NK-92 treated with Interleukin-12 subunit alpha and Interleukin-12 subunit beta, amount 100 ng/mL, for 24 hours (cell line): ENCODE measurements around the gene EML1.

Source experiments
- DNase-seq: peaks from one replicate; lab custom pipeline; 2025; lab: John Stamatoyannopoulos, UW

EML1 gene

GRCh38 chr14:99779751-99780150 is 13.5 kb upstream of the EML1 start:
- DNase-seq, result no peak

DNA sequence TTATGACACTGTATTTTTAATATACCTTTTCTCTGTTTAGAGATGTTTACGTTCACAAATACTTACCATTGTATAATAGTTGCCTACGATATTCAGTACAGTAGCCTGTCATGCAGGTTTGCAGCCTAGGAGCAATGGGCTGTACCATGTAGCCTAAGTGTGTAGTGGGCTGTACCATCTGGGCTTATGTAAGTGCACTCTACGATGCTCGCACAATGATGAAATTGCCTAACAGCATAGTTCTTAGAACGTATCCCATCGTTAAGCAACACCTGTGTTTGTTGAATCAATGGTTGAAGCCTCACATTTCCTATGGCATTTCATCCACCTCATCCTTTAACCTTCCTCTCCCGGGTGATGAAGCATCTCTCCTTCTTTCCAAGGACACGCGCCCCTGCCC is 12.5 kb upstream of the EML1 start:
- DNase-seq, result no peak

DNA sequence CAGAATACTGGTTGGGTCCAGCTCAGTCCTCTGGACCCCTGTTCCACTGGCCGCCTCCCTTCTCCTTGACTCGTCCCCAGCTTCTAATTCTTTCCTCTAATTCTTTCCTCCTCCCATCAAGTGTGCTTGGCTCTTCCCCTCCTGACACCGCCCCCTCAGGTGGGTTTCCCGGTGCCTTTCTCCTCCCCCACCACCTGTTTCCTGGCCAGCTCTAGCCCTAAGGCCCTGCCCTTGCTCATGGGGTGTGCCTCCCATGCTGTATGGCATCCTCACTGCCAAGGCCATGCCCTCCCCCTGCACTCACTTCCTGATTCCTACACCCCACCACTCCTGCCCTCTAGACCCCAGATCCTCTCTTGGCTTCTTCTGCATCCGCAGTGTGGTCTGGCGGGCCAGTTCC is 12.1 kb upstream of the EML1 start:
- DNase-seq, result no peak

- no peak for DNase-seq
Observed at GRCh38 chr14:99781853-99782610, 11.2 kb upstream of the EML1 start.

- DNase-seq, result no peak
Observed at GRCh38 chr14:99784508-99784907, 8.7 kb upstream of the EML1 start.

GRCh38 chr14:99785426-99785825 is 7.8 kb upstream of the EML1 start:
- no peak for DNase-seq

DNA sequence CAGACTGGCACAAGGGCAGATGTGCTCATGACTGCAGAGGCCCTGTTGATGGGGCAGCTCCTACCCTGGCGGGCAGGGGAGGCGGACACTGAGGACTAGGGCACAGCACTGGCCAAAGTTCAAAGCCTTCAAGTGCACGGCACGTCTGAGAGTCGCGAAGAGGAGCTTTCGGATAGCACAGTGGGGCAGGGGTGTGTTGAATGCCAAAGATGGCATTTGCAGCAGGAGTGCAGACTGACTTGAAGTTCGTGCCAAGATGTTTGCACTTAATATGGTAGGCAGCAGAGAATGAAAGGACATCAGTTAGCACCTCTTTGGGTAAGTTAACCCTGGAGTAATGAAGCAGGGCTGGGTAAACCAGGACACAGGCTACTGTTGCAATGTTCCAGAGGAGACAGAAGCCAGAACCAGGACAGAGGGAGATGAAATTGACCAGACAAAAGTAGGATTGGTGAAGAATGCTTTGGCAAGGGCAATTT is 6.7 kb upstream of the EML1 start:
- DNase-seq, result no peak

- DNase-seq, result no peak
Observed at GRCh38 chr14:99788713-99789112, 4.5 kb upstream of the EML1 start.

DNA sequence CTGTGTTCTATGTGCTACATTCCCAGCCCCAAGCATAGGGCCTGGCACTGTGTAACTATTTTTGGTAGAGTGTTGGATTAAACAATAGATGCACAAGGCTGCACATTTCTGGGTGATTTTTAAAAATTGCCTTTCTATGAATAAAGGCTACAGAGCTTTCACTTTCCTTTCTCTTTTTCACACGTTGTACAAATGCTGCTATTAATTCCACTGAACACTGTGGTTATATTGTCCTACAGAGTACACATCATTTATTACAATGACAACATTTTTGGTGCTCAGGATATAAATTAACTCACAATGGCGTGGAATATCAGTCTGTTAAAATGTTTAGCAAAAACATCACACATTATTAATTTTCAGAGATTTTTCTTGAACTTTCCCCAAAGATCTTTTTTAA is 3.6 kb upstream of the EML1 start:
- no peak for DNase-seq

- no peak for DNase-seq
Observed at GRCh38 chr14:99790201-99790977, 2.8 kb upstream of the EML1 start.

DNA sequence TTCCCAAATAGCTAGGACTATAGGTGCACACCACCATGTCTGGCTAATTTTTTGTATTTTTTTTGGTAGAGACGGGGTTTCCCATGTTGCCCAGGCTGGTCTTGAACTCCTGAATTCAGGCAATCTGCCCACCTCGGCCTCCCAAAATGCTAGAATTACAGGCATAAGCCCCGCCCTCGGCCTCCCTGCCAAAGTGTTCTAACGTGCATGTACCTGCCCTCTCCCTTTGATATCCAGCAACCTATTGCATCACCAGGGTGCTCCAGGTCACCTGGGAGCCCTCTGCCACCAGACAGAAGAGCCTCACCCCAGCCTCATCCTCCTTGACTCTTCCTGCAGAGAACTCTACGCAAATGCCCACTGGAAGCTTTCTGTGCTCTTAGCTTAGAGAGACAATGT is 2.2 kb upstream of the EML1 start:
- DNase-seq, result no peak

DNA sequence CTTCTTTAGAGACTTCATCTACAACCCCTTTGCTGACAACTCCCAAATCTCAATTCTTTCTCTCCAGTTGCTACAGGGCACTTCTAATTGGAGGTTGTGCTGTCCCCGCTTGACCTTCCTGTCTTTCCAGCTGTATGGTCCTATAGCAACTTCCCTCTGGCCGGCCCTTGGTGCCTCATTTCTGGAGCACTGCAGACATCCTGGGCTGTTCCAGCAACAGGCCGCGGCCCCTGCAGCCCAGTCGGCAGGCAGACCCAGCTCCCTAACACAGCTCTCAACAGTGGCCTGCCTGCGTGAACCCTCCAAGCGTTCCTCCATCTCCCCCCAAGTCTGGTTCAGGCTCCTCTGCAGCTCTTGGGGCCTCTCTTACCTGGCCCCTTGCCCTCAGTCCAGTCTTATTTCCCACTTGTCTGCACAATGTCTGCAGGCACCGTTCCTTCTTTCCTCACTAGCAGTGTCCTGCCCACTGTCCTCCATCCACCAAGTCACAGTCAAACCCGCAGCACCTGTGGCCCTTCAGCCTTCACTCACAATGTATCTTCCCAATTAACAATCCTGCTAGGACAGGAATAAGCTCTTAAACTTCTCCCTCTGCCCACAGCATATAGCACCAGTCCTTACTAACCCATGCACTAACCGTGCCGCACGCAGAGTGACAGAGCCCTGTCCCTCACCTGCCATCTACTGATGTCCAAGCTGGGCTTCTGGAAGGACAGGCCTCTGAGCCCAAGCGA is 1.6 kb upstream of the EML1 start:
- no peak for DNase-seq

- no peak for DNase-seq
Observed at GRCh38 chr14:99792210-99792535, 1.0 kb upstream of the EML1 start.

- no peak for DNase-seq
Observed at GRCh38 chr14:99792551-99793212, 531 bp upstream of the EML1 start.

- no peak for DNase-seq
Observed at GRCh38 chr14:99794151-99794780, 1.1 kb downstream of the EML1 start.

DNA sequence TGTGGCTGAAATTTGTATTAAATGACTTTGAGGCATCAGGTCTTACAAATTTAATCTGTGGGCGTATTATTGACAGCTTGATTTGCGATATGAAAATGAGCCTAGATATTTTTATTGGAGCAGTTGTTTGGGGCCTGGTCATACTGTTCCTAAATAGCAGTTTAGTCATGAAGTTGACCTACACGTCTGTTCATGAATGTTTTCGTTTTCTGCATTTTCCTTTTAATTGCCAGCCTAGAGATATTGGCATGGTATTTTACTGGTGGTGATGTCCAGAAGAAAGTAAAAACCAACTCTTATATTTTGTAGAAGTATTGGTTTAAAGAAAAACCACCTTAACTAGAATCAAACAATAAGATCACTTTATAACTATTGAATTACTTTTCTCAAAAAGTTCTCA is 1.8 kb downstream of the EML1 start:
- DNase-seq, result no peak

GRCh38 chr14:99797231-99797630 is 4.0 kb downstream of the EML1 start:
- no peak for DNase-seq

GRCh38 chr14:99800781-99801180 is 7.6 kb downstream of the EML1 start:
- no peak for DNase-seq

DNA sequence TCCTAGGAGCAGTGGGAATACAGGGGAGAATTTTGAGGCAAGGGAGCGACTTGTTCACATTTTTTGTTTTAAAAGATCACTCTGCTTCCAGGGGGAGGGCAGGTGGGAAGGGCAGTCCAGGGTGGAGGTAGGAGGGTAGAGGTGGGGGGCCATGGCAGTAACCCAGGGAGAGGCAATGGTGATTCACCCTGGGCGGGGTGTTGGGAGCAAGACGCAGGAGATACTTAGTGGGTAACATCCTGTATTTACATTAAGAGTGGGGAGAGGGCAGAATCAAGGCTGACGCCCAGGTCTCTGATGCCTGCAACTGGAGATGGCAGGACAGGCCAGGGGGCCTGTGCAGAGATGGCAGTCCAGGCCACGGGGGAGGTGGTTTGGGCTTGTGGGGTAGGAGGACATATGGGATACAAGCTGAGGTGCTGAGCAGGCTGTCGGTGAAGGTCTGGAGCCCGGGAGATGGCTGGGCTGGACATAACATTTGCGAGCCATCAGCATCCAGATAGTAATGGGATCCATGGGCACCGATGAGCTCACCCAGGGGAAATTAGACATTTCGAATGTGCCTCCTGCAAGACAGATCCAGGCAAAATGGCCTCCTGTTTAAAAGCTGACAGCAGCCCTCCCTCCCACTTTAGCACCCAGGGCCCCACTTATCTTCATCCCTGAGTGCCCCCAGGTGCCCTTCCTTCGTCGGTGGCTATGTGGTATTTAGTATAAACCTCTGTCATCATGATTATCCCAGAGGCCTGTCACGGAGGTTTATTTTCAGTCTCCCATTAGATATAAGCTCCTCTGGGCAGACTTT is 9.3 kb downstream of the EML1 start:
- no peak for DNase-seq

- no peak for DNase-seq
Observed at GRCh38 chr14:99803106-99803775, 10.0 kb downstream of the EML1 start.

- no peak for DNase-seq
Observed at GRCh38 chr14:99803803-99804202, 10.6 kb downstream of the EML1 start.
